GM12892 (cell line): ENCODE results near the gene VAPB.

Source experiments
- POLR2A ChIP-seq: IDR thresholded peaks from 2 replicates; pipeline ENCODE4 v1.6.1; 2011; ENCODE audit warnings: low read depth, low read length, control low read depth
- POLR2AphosphoS5 ChIP-seq: IDR thresholded peaks from 2 replicates; pipeline ENCODE4 v1.6.1; 2011; ENCODE audit warnings: low read depth, low read length, control low read depth
- TAF1 ChIP-seq: IDR thresholded peaks from 2 replicates; pipeline ENCODE4 v1.6.1; 2011; ENCODE audit warnings: low read depth, mild to moderate bottlenecking, control low read depth, low read length, borderline replicate concordance

GRCh38 chr20:58403272-58403671 lies 14.2 kb downstream of the VAPB start:
- no peak for TF ChIP-seq POLR2A
- no peak for TF ChIP-seq POLR2AphosphoS5
- TF ChIP-seq TAF1, result no peak
